WTC11 (cell line): ENCODE results near the gene TRMT10C. TPM values are rescaled to one million over a fixed set of nuclear protein-coding genes. Genes with fewer than 3 reads are reported as not detected.

Experiments used
- ATAC-seq: fragments of 200-7000 bp; cut with Tn5 transposase; 2 replicates; pipeline ENCODE4 v1.10.0; 2021; ENCODE audit warnings: mild to moderate bottlenecking, moderate library complexity
- CTCF ChIA-PET: fragments of 300-600 bp; sonication (Branson Sonifier 250); formaldehyde crosslinking; loops from one replicate; lab custom pipeline; 2021; ENCODE audit warnings: antibody characterized with exemption; lab: Charles Lee
- POLR2A ChIA-PET: fragments of 350-600 bp; sonication (Branson Sonifier 250); formaldehyde crosslinking; loops from one replicate; lab custom pipeline; 2021; ENCODE audit warnings: antibody characterized with exemption; lab: Charles Lee
- DNase-seq: peaks from one replicate; pipeline ENCODE4 v3.0.0; 2021; ENCODE audit warnings: low spot score
- H3K27ac Mint-ChIP-seq: 2 replicates; pipeline ENCODE4 v1.8.0; 2021; ENCODE audit warnings: mixed read lengths
- H3K27me3 Mint-ChIP-seq: 2 replicates; pipeline ENCODE4 v1.8.0; 2021; ENCODE audit warnings: low read depth, mild to moderate bottlenecking, moderate library complexity, mixed read lengths
- H3K36me3 Mint-ChIP-seq: 2 replicates; pipeline ENCODE4 v1.8.0; 2021; ENCODE audit warnings: mixed read lengths
- H3K4me1 Mint-ChIP-seq: 2 replicates; pipeline ENCODE4 v1.8.0; 2022; ENCODE audit warnings: mixed read lengths
- H3K4me3 Mint-ChIP-seq: 2 replicates; pipeline ENCODE4 v1.8.0; 2021; ENCODE audit warnings: mild to moderate bottlenecking, moderate library complexity, mixed read lengths
- H3K9me3 Mint-ChIP-seq: 2 replicates; pipeline ENCODE4 v1.8.0; 2021; ENCODE audit warnings: mixed read lengths
- ATF1 ChIP-seq: sonication (generic); formaldehyde crosslinking; IDR thresholded peaks from 2 replicates; pipeline ENCODE4 v1.8.1; 2023; ENCODE audit warnings: mild to moderate bottlenecking, moderate library complexity, missing genetic modification reagents
- ATF3 ChIP-seq: sonication (generic); formaldehyde crosslinking; conservative IDR thresholded peaks from 2 replicates; pipeline ENCODE4 v1.8.1; 2022; ENCODE audit warnings: mild to moderate bottlenecking, missing genetic modification reagents
- CREM ChIP-seq: sonication (generic); formaldehyde crosslinking; IDR thresholded peaks from 2 replicates; pipeline ENCODE4 v1.8.1; 2022; ENCODE audit warnings: mild to moderate bottlenecking, missing genetic modification reagents, moderate library complexity
- E2F4 ChIP-seq: sonication (generic); formaldehyde crosslinking; IDR thresholded peaks from 2 replicates; pipeline ENCODE4 v1.8.1; 2022; ENCODE audit warnings: low read depth, mild to moderate bottlenecking, moderate library complexity, missing genetic modification reagents, borderline replicate concordance
- ELF4 ChIP-seq: sonication (generic); formaldehyde crosslinking; IDR thresholded peaks from 2 replicates; pipeline ENCODE4 v1.8.1; 2022; ENCODE audit warnings: low read depth, mild to moderate bottlenecking, moderate library complexity, missing genetic modification reagents
- ESRRA ChIP-seq: sonication (generic); formaldehyde crosslinking; IDR thresholded peaks from 2 replicates; pipeline ENCODE4 v1.8.1; 2022; ENCODE audit warnings: mild to moderate bottlenecking, missing genetic modification reagents, borderline replicate concordance
- FOXK1 ChIP-seq: sonication (generic); formaldehyde crosslinking; IDR thresholded peaks from 2 replicates; pipeline ENCODE4 v1.8.0; 2022; ENCODE audit warnings: mild to moderate bottlenecking, moderate library complexity, missing genetic modification reagents
- GABPB1 ChIP-seq: sonication (generic); formaldehyde crosslinking; IDR thresholded peaks from 2 replicates; pipeline ENCODE4 v1.8.1; 2023; ENCODE audit warnings: mild to moderate bottlenecking, missing genetic modification reagents
- GTF2I ChIP-seq: fragments of 250-450 bp; sonication (Bioruptor Pico); conservative IDR thresholded peaks from 2 replicates; pipeline ENCODE4 v1.4.0; 2021; ENCODE audit warnings: mild to moderate bottlenecking
- HMGA2 ChIP-seq: fragments of 250-450 bp; sonication (Bioruptor Pico); IDR thresholded peaks from 2 replicates; pipeline ENCODE4 v1.4.0; 2021; ENCODE audit warnings: mild to moderate bottlenecking, moderate library complexity
- MAX ChIP-seq: sonication (generic); formaldehyde crosslinking; IDR thresholded peaks from 2 replicates; pipeline ENCODE4 v1.8.0; 2022; ENCODE audit warnings: mild to moderate bottlenecking, missing genetic modification reagents
- USF2 ChIP-seq: sonication (generic); formaldehyde crosslinking; IDR thresholded peaks from 2 replicates; pipeline ENCODE4 v1.8.1; 2023; ENCODE audit warnings: mild to moderate bottlenecking, missing genetic modification reagents, moderate library complexity
- ZNF396 ChIP-seq: fragments of 250-450 bp; sonication (Bioruptor Pico); IDR thresholded peaks from 2 replicates; pipeline ENCODE4 v1.8.0; 2021; ENCODE audit warnings: mild to moderate bottlenecking, moderate library complexity, borderline replicate concordance
- ZNF532 ChIP-seq: fragments of 250-450 bp; sonication (Bioruptor Pico); IDR thresholded peaks from 2 replicates; pipeline ENCODE4 v1.9.0; 2021; ENCODE audit warnings: mild to moderate bottlenecking, borderline replicate concordance
- ZNF671 ChIP-seq: fragments of 250-450 bp; sonication (Bioruptor Pico); IDR thresholded peaks from 2 replicates; pipeline ENCODE4 v1.8.0; 2021; ENCODE audit warnings: mild to moderate bottlenecking
- total RNA-seq: library from RNA; stranded (reverse); gene quantifications from 3 replicates; pipeline ENCODE4 v1.2.3, GENCODE V29; 2021
- TF ChIP-seq, protein P1 (sequence below): sonication (generic); formaldehyde crosslinking; IDR thresholded peaks from 2 replicates; pipeline ENCODE4 v1.8.0; 2023; ENCODE audit warnings: missing genetic modification reagents
- TF ChIP-seq, protein P2 (sequence below): sonication (generic); formaldehyde crosslinking; IDR thresholded peaks from 2 replicates; pipeline ENCODE4 v1.8.1; 2023; ENCODE audit warnings: mild to moderate bottlenecking, moderate library complexity, missing genetic modification reagents
- TF ChIP-seq, protein P3 (sequence below): sonication (generic); formaldehyde crosslinking; IDR thresholded peaks from 2 replicates; pipeline ENCODE4 v1.8.0; 2022; ENCODE audit warnings: mild to moderate bottlenecking, missing genetic modification reagents

Gene TRMT10C
- total RNA-seq, 1 experiment from 2014 or later: 41.7 TPM

DNA sequence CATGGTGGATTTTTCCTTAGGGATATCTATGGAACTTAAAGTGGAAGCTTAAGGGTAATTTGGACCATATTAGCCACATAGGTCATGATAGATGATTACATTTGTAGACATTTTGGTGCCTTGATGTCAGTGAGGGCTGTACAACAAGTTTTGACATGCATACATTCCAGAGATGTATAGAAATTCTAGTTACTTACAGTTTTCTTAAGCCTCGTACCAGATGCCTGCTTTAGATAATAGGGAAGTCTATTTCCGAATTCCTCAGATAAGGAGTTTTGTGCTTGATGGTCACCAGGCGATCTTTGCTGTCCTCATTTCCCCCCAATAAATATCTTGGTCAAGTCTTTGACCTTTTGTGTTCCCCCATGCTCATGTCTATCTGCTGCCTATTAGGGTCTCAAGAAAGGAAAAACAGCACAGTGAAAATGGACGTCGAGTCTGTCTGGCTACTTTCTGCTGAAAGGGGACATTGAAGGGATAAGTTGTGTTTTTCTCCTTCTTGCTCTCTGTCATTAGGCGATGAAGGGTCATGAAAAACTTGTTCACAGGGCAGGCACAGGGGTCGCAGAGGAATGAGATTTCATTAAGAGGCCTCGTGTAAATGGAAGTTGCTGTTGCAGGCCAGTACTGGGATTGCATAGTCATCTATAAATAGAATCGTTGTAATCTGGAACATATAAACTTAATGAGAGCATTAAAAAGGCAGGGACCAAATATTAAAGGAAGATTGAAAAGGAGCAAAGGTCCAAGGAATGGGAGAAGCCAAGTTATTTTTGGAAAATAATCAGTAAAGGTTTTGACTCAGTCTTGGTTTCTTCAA is 28.7 kb upstream of the TRMT10C start:
- ChIA-PET POLR2A (no interaction called here), CTCF (no interaction called here)
- Mint-ChIP-seq H3K27me3 (peaks cover 16% of the 10 kb centered on the region), H3K36me3 (peaks cover 22% of the 10 kb centered on the region), H3K9me3 (peaks cover 26% of the 10 kb centered on the region), H3K4me3 (no peak overlapping the region), H3K4me1 (peaks cover 38% of the 10 kb centered on the region), H3K27ac (no peak overlapping the region)
- no peak for ATAC-seq
- no peak for DNase-seq
- TF ChIP-seq ATF3 (CRISPR knock-in tag): no peak
- no peak for TF ChIP-seq USF2 (CRISPR knock-in tag)
- TF ChIP-seq ZNF396 (CRISPR knock-in tag): no peak
- TF ChIP-seq GTF2I (CRISPR knock-in tag): no peak
- TF ChIP-seq, protein P1, sequence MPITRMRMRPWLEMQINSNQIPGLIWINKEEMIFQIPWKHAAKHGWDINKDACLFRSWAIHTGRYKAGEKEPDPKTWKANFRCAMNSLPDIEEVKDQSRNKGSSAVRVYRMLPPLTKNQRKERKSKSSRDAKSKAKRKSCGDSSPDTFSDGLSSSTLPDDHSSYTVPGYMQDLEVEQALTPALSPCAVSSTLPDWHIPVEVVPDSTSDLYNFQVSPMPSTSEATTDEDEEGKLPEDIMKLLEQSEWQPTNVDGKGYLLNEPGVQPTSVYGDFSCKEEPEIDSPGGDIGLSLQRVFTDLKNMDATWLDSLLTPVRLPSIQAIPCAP (CRISPR knock-in tag): no peak
- TF ChIP-seq ZNF532 (CRISPR knock-in tag): no peak
- TF ChIP-seq CREM (CRISPR knock-in tag): no peak
- TF ChIP-seq FOXK1 (CRISPR knock-in tag): no peak
- no peak for TF ChIP-seq MAX (CRISPR knock-in tag)
- TF ChIP-seq ATF1 (CRISPR knock-in tag): no peak
- TF ChIP-seq ZNF671 (CRISPR knock-in tag): no peak
- no peak for TF ChIP-seq ELF4
- TF ChIP-seq GABPB1 (CRISPR knock-in tag): no peak
- TF ChIP-seq HMGA2 (CRISPR knock-in tag): no peak
- TF ChIP-seq ESRRA (CRISPR knock-in tag): no peak
- no peak for TF ChIP-seq E2F4 (CRISPR knock-in tag)
- TF ChIP-seq, protein P2, sequence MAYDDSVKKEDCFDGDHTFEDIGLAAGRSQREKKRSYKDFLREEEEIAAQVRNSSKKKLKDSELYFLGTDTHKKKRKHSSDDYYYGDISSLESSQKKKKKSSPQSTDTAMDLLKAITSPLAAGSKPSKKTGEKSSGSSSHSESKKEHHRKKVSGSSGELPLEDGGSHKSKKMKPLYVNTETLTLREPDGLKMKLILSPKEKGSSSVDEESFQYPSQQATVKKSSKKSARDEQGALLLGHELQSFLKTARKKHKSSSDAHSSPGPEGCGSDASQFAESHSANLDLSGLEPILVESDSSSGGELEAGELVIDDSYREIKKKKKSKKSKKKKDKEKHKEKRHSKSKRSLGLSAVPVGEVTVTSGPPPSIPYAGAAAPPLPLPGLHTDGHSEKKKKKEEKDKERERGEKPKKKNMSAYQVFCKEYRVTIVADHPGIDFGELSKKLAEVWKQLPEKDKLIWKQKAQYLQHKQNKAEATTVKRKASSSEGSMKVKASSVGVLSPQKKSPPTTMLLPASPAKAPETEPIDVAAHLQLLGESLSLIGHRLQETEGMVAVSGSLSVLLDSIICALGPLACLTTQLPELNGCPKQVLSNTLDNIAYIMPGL (CRISPR knock-in tag): no peak
- TF ChIP-seq, protein P3, sequence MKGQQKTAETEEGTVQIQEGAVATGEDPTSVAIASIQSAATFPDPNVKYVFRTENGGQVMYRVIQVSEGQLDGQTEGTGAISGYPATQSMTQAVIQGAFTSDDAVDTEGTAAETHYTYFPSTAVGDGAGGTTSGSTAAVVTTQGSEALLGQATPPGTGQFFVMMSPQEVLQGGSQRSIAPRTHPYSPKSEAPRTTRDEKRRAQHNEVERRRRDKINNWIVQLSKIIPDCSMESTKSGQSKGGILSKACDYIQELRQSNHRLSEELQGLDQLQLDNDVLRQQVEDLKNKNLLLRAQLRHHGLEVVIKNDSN (CRISPR knock-in tag): no peak
